GM19372 (cell line): ENCODE data around the gene COMMD1.
"Not testable (repeated sequence)": the region's sequence is repeated elsewhere in the genome, so short reads cannot be mapped to it uniquely, and the experiment has no call there.

Experiments
- ATAC-seq: cut with Tn5 transposase; IDR thresholded peaks from one replicate; pipeline ENCODE4 v1.9.1; 2021; ENCODE audit warnings: mild to moderate bottlenecking, low read depth, moderate library complexity; ENCODE audit not compliant: unreplicated experiment

The COMMD1 gene

DNA sequence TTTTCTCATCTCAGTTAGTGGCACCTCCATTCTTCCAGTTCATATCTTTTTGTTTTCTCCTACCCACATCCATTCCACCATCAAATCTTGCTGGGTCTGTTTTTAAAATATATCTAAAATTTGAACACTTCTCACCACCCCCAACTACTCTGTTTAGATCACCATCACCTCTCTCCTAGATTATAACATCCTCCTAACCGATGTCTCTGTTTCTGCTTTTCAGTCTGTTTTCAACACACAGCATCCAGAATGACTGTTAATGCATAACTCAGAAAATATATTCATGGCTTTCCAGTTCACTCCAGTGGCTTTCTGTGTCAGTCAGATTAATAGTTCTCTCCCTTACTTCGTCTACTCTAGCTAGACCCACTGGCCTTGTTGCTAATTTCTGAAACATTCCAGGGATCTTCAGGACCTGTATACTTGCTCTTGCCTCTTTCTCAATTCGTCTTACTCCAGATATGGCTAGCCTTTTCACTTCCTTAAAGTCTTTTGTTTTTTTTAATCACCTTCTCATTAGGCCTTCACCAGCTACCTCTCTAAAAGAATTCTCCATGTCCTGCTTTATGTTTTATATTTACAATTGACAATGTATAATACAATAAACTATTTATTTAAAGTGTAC, 105.3 kb downstream of the COMMD1 start:
- ATAC-seq, result no peak

DNA sequence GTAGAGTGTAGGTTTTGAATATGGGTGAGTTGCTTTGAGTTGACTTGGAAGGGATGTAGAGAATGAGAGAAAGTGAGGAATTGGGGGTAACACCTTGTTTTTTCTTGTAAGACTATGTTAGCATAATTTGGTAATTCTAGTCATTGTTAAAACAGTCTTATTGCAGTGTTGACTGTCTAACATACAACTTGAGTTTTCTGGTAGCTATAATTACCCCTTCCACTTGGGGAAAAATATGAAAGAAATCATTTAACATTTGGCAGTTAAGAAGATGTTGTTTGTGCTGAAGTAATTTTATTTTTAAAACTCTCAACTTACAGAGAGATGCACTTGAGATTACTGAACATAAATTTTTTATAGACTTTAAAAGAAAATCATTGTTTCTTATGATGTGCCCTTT, 108.2 kb downstream of the COMMD1 start:
- ATAC-seq, result no peak

DNA sequence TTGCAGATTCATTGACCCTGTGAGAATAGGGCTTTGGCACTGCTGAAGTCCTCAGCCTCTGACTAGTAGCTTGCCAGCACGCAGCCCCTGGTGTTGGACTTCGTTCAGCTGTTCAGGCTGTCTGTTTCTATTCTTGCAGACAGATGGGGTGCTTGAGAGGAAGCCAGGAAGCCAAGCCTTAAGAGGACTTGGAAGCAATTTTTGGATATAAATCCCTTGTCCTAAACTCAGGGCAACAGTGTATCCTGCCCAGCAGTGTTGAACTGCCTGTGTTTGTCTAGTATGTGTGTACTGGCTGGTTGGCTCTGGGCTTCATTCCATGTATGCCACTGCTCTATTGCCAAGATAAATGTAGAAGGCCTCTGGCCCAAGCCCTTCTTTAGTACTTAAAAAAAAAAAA, 108.6 kb downstream of the COMMD1 start:
- no peak for ATAC-seq

GRCh38 chr2:62016957-62017356, 111.5 kb downstream of the COMMD1 start:
- ATAC-seq, result no peak

- no peak for ATAC-seq
Measured at GRCh38 chr2:62029910-62030309, 124.4 kb downstream of the COMMD1 start.

DNA sequence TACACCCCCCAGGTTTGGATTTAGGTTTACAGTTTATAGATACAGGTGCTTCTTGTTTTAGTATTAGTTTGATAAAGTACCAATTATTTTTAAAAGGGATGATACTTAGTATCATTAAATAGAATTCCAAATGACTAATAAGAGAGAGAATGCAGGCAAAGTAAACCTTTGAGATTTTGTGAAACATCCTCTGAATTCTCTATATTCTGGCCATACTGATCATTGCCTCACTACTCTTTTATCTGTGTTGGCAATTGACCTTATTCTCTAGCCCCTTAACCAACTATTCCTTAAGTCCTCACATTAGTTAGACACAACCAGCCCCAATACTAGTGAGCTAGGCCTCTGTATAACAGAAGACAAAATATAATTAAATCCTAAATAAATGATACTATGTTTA, 125.4 kb downstream of the COMMD1 start:
- ATAC-seq, result no peak

GRCh38 chr2:62032096-62032495, 126.6 kb downstream of the COMMD1 start:
- no peak for ATAC-seq

DNA sequence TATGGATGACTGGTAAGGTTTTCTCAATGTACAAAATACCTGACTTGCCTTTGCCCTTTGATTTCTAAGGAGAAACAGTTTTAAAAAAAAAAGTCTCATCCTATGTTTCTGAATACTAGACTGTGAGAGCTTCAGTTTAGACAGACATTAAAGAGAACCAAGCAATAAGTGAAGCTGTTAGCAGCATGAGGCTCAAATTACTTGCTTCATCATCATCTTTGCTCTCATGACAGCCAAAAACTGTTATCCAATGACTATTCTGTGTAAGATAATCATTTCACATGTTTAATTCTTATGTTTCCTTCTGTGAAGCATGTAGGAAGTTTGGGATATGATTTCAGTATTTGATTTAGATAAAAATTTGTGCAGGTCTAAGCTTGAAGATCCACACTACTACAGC, 129.2 kb downstream of the COMMD1 start:
- ATAC-seq, result no peak

DNA sequence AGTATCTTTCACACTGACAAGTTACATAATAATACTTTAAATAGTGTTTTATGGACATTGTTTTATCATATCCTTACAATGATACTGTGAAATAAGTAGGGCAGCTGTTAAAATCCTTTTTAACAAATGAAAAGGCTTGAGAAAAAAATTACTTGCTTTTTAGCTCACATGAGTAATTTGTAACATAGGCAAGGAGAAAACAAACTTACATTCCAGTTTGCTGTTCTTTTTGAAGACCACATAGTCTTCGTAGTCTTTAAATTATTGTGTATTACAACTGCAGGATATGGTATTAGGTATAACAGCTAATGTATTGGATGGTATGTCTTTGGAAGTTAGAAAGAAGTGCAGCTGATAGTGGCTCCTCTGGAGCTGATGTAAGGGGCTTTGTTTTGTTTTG, 130.8 kb downstream of the COMMD1 start:
- no peak for ATAC-seq

- no peak for ATAC-seq
Measured at GRCh38 chr2:62036761-62037250, 131.3 kb downstream of the COMMD1 start.

DNA sequence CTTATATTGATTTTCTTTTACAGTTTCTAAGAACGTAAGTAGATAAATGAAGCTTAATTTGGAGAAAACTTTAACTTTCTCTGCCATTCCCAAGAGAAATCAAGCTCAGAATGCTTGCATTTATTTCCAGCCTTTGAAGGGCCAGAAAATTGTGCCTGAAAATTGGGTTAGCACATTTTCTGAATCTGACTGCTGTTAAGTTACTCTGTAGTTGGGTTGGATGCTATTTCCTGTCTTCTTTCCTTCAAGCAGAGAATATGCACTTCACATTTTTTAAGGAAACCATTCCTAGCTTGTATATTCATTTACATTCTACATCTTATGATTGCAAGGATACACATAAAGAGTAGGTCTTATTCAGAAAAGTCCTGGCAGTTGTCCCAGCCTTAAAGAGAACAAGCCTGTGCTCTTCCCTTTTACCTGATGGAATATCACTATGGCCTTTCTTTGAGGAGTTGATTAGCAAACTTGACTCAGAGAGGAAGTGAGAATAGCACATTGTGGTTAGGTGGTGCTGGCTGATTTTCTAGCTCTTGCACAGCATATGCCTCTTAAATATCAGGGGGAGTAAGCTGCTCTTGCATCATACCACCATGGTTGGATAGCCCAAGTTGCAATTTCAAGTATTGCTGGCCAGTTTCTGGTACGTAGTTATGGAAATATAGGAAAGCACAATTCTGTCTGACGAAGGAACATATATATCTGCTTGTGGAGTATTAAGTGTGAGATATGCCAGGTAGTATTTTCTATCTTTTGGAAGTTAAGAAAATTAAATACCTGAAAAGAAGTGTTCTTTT, 133.7 kb downstream of the COMMD1 start:
- ATAC-seq, result peak; percentile 100

GRCh38 chr2:62040926-62041325, 135.5 kb downstream of the COMMD1 start:
- no peak for ATAC-seq

GRCh38 chr2:62041701-62042385, 136.4 kb downstream of the COMMD1 start:
- ATAC-seq, result not testable (repeated sequence)

DNA sequence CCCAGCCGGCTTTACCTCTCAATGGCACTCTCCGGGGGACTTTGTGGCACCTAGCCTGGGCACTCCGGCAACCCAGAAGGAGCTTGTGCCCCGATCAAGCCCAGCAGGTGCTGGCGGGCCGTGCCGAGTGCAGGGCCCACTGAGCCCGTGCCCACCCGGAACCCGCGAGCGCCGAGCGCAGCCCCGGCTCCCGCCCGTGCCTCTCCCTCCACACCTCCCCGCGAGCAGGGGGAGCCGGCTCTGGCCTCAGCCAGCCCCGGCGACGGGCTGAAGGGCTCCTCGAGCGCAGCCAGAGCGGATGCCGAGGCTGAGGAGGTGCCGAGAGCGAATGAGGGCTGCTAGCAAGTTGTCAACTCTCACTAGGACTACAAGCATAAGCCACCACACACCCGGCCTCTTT, 136.9 kb downstream of the COMMD1 start:
- ATAC-seq, result no peak

DNA sequence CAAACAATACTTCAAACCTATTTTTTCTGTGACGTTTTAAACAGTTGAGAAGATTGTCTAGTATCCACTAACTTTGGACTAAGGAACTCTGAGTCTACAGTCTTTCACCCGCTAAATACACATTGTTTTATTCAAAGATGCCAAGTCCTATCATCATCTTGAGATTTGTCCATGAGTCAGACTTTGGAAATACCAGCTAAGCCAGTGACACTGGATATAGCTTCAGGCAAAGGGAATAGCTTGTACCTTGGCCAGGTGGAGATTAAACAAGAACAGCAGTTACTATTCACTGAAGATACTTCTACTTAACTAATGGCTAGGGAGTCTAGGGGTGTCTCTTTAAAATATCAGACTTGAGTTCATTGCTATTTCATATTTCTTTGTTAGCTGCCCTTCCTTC, 137.5 kb downstream of the COMMD1 start:
- ATAC-seq, result no peak

DNA sequence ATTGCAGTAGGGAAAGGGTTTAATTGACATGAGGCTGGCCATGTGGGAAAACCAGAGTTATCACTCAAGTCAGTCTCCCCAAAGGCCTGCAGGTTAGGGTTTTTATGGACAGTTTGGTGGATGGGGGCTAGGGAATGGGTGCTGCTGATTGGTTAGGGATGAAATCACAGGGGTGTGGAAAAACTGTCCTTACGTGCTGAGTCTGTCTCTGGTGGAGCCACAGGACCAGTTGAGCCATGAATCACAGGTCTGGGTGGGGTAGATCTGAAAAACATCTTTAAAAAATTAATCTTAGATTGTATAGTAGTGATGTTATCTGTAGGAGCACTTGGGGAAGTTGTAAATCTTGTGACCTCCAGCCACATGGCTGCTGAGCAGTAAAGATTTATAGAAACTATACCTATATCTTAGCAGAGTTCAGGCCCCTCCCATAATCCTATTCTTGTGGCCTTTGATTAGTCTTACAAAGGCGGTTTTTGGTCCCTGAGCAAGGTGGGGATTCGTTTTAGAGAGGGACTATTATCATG, 139.6 kb downstream of the COMMD1 start:
- no peak for ATAC-seq

- no peak for ATAC-seq
Measured at GRCh38 chr2:62046141-62046540, 140.7 kb downstream of the COMMD1 start.

DNA sequence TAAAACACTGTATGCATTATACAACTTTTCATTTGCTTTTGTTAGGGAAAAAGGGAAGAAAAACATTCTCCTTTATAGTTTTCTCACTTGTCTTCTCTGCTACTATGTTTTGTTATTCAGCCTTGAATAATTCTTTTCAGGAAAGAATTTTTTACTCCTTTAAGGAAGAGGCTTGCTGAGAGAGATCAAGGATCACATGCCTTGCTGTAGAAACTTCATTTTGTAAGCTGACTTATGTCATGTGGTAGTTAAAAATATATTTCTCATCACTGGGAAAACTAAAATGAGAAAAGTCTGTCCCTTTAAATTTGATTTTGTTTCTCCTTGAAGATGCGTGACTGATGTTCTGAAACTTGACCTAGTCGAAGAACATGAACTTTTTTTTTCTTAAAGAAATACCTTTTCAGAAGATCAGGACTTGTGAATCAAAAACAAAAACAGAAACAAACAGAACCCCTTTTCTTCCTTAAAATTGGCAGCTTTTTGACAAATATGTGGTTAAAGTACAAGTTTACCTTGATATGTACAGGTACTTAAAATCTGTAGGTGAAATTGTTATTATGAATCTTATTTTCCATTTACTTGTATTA, 145.1 kb downstream of the COMMD1 start:
- ATAC-seq, result no peak

DNA sequence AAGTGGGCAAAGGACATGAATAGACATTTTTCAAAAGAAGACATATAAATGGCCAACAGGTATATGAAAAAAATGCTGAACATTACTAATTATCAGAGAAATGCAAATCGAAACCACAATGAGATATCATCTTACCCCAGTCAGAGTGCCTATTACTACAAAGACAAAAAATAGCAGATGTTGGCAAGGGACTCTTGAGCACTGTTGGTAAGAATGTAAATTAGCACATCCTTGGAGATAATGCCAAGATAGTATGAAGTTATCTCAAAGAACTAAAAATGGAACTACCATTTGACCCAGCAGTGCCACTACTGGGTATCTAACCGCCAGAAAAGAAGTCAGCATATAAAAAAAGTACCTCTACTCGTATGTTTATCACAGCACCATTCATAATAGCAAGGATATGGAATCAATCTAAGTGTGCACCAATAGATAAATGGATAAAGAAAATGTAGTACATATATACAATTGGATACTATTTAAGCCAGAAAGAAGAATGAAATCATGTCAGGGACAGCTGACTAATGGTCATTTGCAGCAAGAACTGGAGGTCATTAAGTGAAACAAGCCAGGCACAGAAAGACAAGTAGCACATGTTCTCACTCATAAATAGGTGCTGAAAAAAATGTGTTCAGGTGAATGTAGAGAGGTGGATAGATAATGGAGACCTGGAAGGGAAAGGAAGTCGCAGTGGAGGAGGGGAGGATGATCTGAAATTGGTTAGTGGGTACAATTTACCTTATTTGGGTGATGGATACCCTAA, 148.7 kb downstream of the COMMD1 start:
- ATAC-seq, result no peak

DNA sequence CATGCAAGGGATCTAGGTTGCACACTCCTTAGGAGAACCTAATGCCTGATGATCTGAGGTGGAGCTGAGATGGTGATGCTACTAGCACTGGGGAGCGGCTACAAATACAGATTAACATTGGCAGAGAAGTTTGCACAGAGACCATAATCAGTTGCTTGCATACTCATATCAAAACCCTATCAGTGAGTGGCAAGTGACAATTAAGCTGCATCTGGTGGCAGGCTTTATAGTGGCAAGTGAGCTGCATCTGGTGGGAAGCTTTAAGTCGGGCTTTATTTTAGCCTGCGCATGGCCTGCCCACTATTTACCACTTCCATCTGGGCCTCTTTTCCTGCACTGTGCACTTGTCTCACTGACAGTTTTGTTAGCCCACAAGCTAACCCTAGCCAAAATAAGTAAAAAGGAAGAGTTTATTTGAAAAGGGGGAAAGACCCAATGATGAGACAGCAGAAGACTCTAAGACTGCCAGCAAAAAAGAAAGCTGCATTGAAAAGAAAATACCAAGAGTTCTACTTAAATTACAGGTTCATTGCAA, 149.5 kb downstream of the COMMD1 start:
- no peak for ATAC-seq
